Effector CD8-positive, alpha-beta T cell (primary cell): ENCODE results near the gene RPE.

Experiments used
- DNase-seq: peaks from one replicate; lab custom pipeline; 2025; lab: John Stamatoyannopoulos, UW
- total RNA-seq, 4 experiments: gene quantifications; one replicate each; lab custom pipeline; 2026; lab: John Stamatoyannopoulos, UW

Gene RPE
- 25.1 to 37.0 (median 29.0) reads per million in 4 experiments for total RNA-seq

GRCh38 chr2:210002158-210003157 is at the start of gene RPE:
Gene RPE, plus strand, starts transcription at chr2:210002638. Its CDS starts 24 bp downstream, at chr2:210002662.
- peak; percentile 94 for DNase-seq

GRCh38 chr2:209956271-209956670 is 46.2 kb upstream of the RPE start:
- DNase-seq: no peak

GRCh38 chr2:209958016-209958415 is 44.4 kb upstream of the RPE start:
- DNase-seq: no peak

- no peak for DNase-seq
These were observed 42.4 kb upstream of the RPE start for GRCh38 chr2:209960045-209960444.

GRCh38 chr2:209960676-209961630 is 41.5 kb upstream of the RPE start:
- DNase-seq: peak; percentile 3

GRCh38 chr2:209965723-209966122 is 36.7 kb upstream of the RPE start:
- no peak for DNase-seq

- no peak for DNase-seq
These were observed 32.7 kb upstream of the RPE start for GRCh38 chr2:209969692-209970091.

GRCh38 chr2:209970271-209970670 is 32.2 kb upstream of the RPE start:
- DNase-seq: no peak

- no peak for DNase-seq
These were observed 31.7 kb upstream of the RPE start for GRCh38 chr2:209970711-209971110.

GRCh38 chr2:209973328-209973727 is 29.1 kb upstream of the RPE start:
- no peak for DNase-seq

- DNase-seq: no peak
These were observed 27.9 kb upstream of the RPE start for GRCh38 chr2:209974576-209974975.

GRCh38 chr2:209976698-209977385 is 25.6 kb upstream of the RPE start:
- no peak for DNase-seq

GRCh38 chr2:209977386-209978239 is 24.8 kb upstream of the RPE start:
- DNase-seq: no peak

GRCh38 chr2:209984291-209984690 is 18.1 kb upstream of the RPE start:
- no peak for DNase-seq

- no peak for DNase-seq
These were observed 16.6 kb upstream of the RPE start for GRCh38 chr2:209985874-209986273.

GRCh38 chr2:209986415-209986814 is 16.0 kb upstream of the RPE start:
- DNase-seq: no peak

GRCh38 chr2:209988010-209988409 is 14.4 kb upstream of the RPE start:
- DNase-seq: no peak

- no peak for DNase-seq
These were observed 11.6 kb upstream of the RPE start for GRCh38 chr2:209990838-209991237.

- DNase-seq: no peak
These were observed 8.5 kb upstream of the RPE start for GRCh38 chr2:209993968-209994367.

- DNase-seq: no peak
These were observed 3.8 kb upstream of the RPE start for GRCh38 chr2:209998596-209998995.
